Tibial artery (tissue), 4 donors: ENCODE data around the gene NPAS3.

Experiments used
- DNase-seq, 2 donors: peaks; one replicate each; pipeline ENCODE4 v3.0.0-alpha.2; 2019
- H3K27ac ChIP-seq, 2 donors: fragments of 200-600 bp; sonication (generic) in 1 of 2; 1 replicate in 1 of 2; 2 replicates in 1 of 2; pipeline ENCODE4 v1.5.1; 2018 to 2019; ENCODE audit warnings: mild to moderate bottlenecking in 1 of 2
- H3K27me3 ChIP-seq, 2 donors: fragments of 200-600 bp; sonication (generic) in 1 of 2; one replicate each; pipeline versions ENCODE4 v1.5.1 to v1.6.0; 2016 to 2019
- H3K36me3 ChIP-seq, 3 donors: fragments of 200-600 bp; sonication (generic) in 2 of 3; one replicate each; pipeline ENCODE4 v1.5.1; 2016 to 2019; ENCODE audit warnings: mild to moderate bottlenecking in 2 of 3
- H3K4me1 ChIP-seq, 4 donors: fragments of 200-600 bp; sonication (generic) in 2 of 4; 1 replicate in 3 of 4; 2 replicates in 1 of 4; pipeline ENCODE4 v1.5.1; 2016 to 2019
- H3K4me3 ChIP-seq, 2 donors: fragments of 200-600 bp; sonication (generic) in 1 of 2; 1 replicate in 1 of 2; 2 replicates in 1 of 2; pipeline ENCODE4 v1.5.1; 2018 to 2019; ENCODE audit warnings: mild to moderate bottlenecking in 2 of 2
- H3K9me3 ChIP-seq, 3 donors: fragments of 200-600 bp; sonication (generic) in 1 of 3; one replicate each; pipeline ENCODE4 v1.5.1; 2016 to 2019
- intact Hi-C: fragments of 100-400 bp; cut with DNase I; formaldehyde crosslinking; loops from one replicate; pipeline ENCODE4 v1.15.0; 2023; ENCODE audit warnings: low total_unique reads
- TF ChIP-seq, protein P1 (sequence below), 2 experiments: fragments of 200-600 bp in 1 of 2; fragments of 450-650 bp in 1 of 2; IDR thresholded peaks; one replicate each; pipeline ENCODE4 v1.5.1; 2017 to 2019; ENCODE audit warnings: antibody characterized with exemption in 2 of 2, mild to moderate bottlenecking in 1 of 2, moderate library complexity in 1 of 2

Gene NPAS3

DNA sequence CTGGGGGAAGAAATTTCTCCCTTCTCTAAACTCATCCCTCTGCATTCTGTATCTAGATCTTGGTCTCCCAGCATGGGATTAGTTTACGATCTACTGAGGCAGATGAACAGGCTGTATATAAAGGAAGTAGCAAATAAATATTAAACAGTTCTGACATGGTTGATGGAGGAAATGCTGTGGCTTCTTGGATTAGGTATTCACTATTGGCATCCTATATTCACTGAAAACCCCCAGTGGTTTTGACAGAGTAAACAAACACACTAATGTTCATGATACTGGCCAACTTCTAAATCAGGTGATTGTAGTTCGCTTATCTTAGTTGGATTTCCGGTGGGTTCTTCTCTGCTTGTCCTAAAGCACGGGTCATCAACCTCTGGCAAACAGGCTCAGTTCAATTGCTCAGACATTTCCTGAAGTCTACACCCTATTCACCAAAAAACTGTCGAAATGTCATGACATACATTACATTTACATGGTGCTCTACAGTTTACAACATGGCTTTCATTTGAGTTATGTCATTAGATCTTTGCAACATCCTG is 578.3 kb downstream of the NPAS3 start:
- Histone ChIP-seq H3K4me3 (no peak overlapping the region), H3K4me1 (peaks cover 0 to 3% (median 0%) of the 10 kb centered on the region in 4 donors)

DNA sequence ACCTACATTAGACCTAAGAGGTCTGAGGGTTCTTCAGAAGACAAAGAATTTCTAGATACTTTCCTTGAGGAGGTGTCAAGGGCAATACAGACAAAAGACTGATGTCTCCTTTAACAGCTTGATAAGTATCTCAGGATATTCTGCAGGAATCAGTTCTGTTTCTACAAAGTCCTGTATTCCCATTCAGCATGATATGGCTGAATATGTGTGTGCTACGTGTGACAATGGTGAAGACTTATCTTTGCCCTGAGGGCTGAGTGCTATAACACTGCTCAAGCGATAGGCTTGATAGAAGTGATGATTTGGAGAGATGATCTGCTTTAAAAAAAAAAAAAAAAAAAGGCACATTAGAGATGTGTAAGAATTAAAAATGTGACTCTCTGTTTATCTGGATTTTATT is 582.5 kb downstream of the NPAS3 start:
- Histone ChIP-seq H3K27me3 (no peaks in the 10 kb centered on the region), H3K4me1 (no peaks in the 10 kb centered on the region), H3K9me3 (no peaks in the 10 kb centered on the region), H3K27ac (no peak overlapping the region), H3K36me3 (no peaks in the 10 kb centered on the region), H3K4me3 (no peak overlapping the region)
- TF ChIP-seq, protein P1, sequence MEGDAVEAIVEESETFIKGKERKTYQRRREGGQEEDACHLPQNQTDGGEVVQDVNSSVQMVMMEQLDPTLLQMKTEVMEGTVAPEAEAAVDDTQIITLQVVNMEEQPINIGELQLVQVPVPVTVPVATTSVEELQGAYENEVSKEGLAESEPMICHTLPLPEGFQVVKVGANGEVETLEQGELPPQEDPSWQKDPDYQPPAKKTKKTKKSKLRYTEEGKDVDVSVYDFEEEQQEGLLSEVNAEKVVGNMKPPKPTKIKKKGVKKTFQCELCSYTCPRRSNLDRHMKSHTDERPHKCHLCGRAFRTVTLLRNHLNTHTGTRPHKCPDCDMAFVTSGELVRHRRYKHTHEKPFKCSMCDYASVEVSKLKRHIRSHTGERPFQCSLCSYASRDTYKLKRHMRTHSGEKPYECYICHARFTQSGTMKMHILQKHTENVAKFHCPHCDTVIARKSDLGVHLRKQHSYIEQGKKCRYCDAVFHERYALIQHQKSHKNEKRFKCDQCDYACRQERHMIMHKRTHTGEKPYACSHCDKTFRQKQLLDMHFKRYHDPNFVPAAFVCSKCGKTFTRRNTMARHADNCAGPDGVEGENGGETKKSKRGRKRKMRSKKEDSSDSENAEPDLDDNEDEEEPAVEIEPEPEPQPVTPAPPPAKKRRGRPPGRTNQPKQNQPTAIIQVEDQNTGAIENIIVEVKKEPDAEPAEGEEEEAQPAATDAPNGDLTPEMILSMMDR (IDR thresholded peaks at IDR 0.05) = no peak
- intact Hi-C loops = no loop called here
- DNase-seq = no peak

More for the DNA sequence above, 578.3 kb downstream of the NPAS3 start:
- Histone ChIP-seq H3K36me3 (no peaks in the 10 kb centered on the region), H3K27me3 (no peaks in the 10 kb centered on the region), H3K9me3 (no peaks in the 10 kb centered on the region), H3K27ac (no peak overlapping the region)
- TF ChIP-seq, protein P1 (IDR thresholded peaks at IDR 0.05) = no peak
- intact Hi-C loops = no loop called here
- DNase-seq = no peak

DNA sequence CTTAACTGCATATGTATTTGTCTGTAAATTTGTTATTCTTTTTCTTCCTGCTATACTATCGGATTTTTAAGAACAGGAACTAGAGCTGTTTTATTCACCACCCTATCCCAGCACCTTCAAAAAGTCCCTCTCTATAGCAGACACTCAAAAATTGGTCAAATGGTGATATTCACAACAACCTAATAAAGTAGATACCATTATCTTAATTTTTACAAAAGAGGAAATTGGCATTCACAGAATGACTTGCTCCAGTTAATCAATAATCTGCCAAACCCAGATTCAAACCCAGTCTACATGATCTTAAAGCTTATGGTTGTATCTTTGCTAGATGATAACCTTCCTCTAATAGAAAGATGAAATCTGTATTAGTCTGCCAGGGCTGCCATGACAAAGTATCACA is 585.6 kb downstream of the NPAS3 start:
- H3K27me3 ChIP-seq = no peaks in the 10 kb centered on the region
- H3K4me1 ChIP-seq = no peaks in the 10 kb centered on the region
- no peak overlapping the region for H3K27ac ChIP-seq
- TF ChIP-seq, protein P1 (IDR thresholded peaks at IDR 0.05) = no peak
- DNase-seq = no peak
- intact Hi-C loops = no loop called here
- no peak overlapping the region for H3K4me3 ChIP-seq
- no peaks in the 10 kb centered on the region for H3K9me3 ChIP-seq
- no peaks in the 10 kb centered on the region for H3K36me3 ChIP-seq

DNA sequence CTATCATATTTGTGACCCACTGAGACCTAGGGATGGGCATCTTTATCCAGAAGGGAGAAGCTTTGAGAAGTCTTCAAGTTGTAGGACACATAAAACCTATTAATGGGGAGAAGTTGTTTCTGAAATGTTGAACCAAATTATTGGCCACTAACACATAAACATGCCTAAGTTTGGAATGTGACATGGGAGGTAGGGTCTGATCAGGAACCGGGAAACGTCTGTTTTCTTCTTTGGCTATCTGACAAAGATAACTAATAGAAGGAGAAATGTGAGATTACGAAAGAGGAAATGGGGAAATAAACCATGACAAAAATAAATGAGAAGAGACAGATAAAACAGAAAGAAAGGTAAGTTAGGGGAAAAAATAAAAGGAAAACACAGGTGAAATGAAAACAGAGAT is 586.9 kb downstream of the NPAS3 start:
- Histone ChIP-seq H3K4me1 (no peaks in the 10 kb centered on the region), H3K36me3 (no peaks in the 10 kb centered on the region), H3K9me3 (no peaks in the 10 kb centered on the region), H3K4me3 (no peak overlapping the region), H3K27me3 (no peaks in the 10 kb centered on the region), H3K27ac (no peak overlapping the region)
- no peak for DNase-seq
- intact Hi-C loops = no loop called here
- TF ChIP-seq, protein P1 (IDR thresholded peaks at IDR 0.05) = no peak

DNA sequence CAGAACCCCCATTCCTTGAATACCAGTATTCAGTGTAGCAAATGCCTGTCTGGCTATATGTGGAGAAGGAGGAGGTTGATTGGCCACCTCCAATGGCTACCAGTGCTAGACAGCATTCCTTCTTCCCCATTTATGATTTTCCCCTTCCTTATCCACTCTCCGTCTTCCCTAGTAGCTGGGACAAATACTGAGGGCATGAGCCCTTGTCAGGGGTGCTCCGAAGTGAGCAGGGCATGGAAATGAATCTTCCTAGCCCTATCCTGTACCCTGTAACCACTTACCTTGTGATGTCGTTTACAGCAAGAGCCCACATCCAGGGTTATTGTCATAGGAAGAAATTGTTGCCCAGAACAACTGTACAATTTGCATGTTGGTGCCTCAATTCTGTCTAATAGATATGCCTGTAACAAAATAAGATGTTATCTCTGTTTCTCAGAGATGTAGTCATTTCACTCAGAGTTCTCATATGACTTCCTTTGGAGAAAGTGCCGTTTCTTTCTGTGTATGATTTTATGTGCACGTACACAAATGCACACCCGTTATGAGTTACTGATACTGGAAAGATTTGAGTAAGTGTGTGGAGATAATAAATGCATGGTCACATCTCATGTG is 588.5 kb downstream of the NPAS3 start:
- Histone ChIP-seq H3K4me1 (no peaks in the 10 kb centered on the region), H3K27me3 (no peaks in the 10 kb centered on the region), H3K27ac (no peak overlapping the region), H3K4me3 (no peak overlapping the region), H3K36me3 (no peaks in the 10 kb centered on the region), H3K9me3 (no peaks in the 10 kb centered on the region)
- TF ChIP-seq, protein P1 (IDR thresholded peaks at IDR 0.05) = no peak
- intact Hi-C loops = no loop called here
- no peak for DNase-seq
